ENCODE results near the gene IL1RL2. TPM values are rescaled to one million over a fixed set of nuclear protein-coding genes. Genes with fewer than 3 reads are reported as not detected.

The IL1RL2 gene
- total and polyA plus RNA-seq, 2 donors from 2014 or later: 1.4 to 1.8 TPM

GRCh38 chr2:102177814-102178478 is 8.9 kb upstream of the IL1RL2 start:
- intact Hi-C loops (cut with DNase I): no loop called here
- Histone ChIP-seq H3K9ac (ENCODE audit: low read length in 3 of 3) (no peak overlapping the region), H3K4me1 (ENCODE audit: control insufficient read depth in 2 of 3, insufficient read depth in 2 of 3, low read depth in 1 of 3, low read length in 3 of 3) (peaks cover 0 to 2% (median 0%) of the 10 kb centered on the region in 3 donors), H3K9me3 (ENCODE audit: control insufficient read depth in 2 of 3, insufficient read depth in 1 of 3, low read length in 3 of 3) (no peaks in the 10 kb centered on the region), H3K27ac (ENCODE audit: low read depth in 2 of 2, low read length in 2 of 2) (no peak overlapping the region), H3K27me3 (ENCODE audit: control insufficient read depth, insufficient read depth, low read length) (no peaks in the 10 kb centered on the region), H3K4me3 (ENCODE audit: low read length in 3 of 3) (no peak overlapping the region), H3K36me3 (ENCODE audit: control insufficient read depth in 2 of 3, insufficient read depth in 3 of 3, low read length in 3 of 3) (peaks cover 0 to 18% (median 9%) of the 10 kb centered on the region in 3 donors)
- TF ChIP-seq CTCF (IDR thresholded peaks at IDR 0.05; ENCODE audit: borderline replicate concordance, extremely low read depth, insufficient read depth): no peak
- no peak for FAIRE-seq
- DNase-seq: no peak

- Histone ChIP-seq H3K27ac (ENCODE audit: low read depth in 2 of 2, low read length in 2 of 2) (no peak overlapping the region), H3K4me1 (ENCODE audit: control insufficient read depth in 2 of 3, insufficient read depth in 2 of 3, low read depth in 1 of 3, low read length in 3 of 3) (peaks cover 0 to 2% (median 0%) of the 10 kb centered on the region in 3 donors), H3K9ac (ENCODE audit: low read length in 3 of 3) (no peak overlapping the region), H3K27me3 (ENCODE audit: control insufficient read depth, insufficient read depth, low read length) (no peaks in the 10 kb centered on the region), H3K9me3 (ENCODE audit: control insufficient read depth in 2 of 3, insufficient read depth in 1 of 3, low read length in 3 of 3) (no peaks in the 10 kb centered on the region), H3K36me3 (ENCODE audit: control insufficient read depth in 2 of 3, insufficient read depth in 3 of 3, low read length in 3 of 3) (peaks cover 0 to 16% (median 9%) of the 10 kb centered on the region in 3 donors), H3K4me3 (ENCODE audit: low read length in 3 of 3) (no peak overlapping the region)
- intact Hi-C loops (cut with DNase I): no loop called here
- FAIRE-seq (no peak), DNase-seq (no peak)
- no peak for TF ChIP-seq CTCF (IDR thresholded peaks at IDR 0.05; ENCODE audit: borderline replicate concordance, extremely low read depth, insufficient read depth)
These were observed 7.8 kb upstream of the IL1RL2 start for GRCh38 chr2:102179061-102179460.

- FAIRE-seq (no peak), DNase-seq (no peak)
- Histone ChIP-seq H3K27ac (ENCODE audit: low read depth in 2 of 2, low read length in 2 of 2) (no peak overlapping the region), H3K27me3 (ENCODE audit: control insufficient read depth, insufficient read depth, low read length) (no peaks in the 10 kb centered on the region), H3K36me3 (ENCODE audit: control insufficient read depth in 2 of 3, insufficient read depth in 3 of 3, low read length in 3 of 3) (peaks cover 0 to 16% (median 9%) of the 10 kb centered on the region in 3 donors), H3K4me1 (ENCODE audit: control insufficient read depth in 2 of 3, insufficient read depth in 2 of 3, low read depth in 1 of 3, low read length in 3 of 3) (peaks cover 0 to 2% (median 0%) of the 10 kb centered on the region in 3 donors), H3K9me3 (ENCODE audit: control insufficient read depth in 2 of 3, insufficient read depth in 1 of 3, low read length in 3 of 3) (no peaks in the 10 kb centered on the region), H3K4me3 (ENCODE audit: low read length in 3 of 3) (no peak overlapping the region), H3K9ac (ENCODE audit: low read length in 3 of 3) (no peak overlapping the region)
- intact Hi-C loops (cut with DNase I): no loop called here
- no peak for TF ChIP-seq CTCF (IDR thresholded peaks at IDR 0.05; ENCODE audit: borderline replicate concordance, extremely low read depth, insufficient read depth)
These were observed 6.8 kb upstream of the IL1RL2 start for GRCh38 chr2:102179788-102180686.

Data from kidney (tissue), 14 donors.